Nephron progenitor cell (in vitro differentiated cells): ENCODE data around the gene GNAO1.

ENCODE experiments used
- DNase-seq: peaks from one replicate; pipeline ENCODE4 v3.0.0; 2021
- H3K27ac Mint-ChIP-seq: 2 replicates; pipeline ENCODE4 v1.8.0; 2021; ENCODE audit warnings: mild to moderate bottlenecking, moderate library complexity, mixed read lengths
- H3K27me3 Mint-ChIP-seq: 2 replicates; pipeline ENCODE4 v1.8.0; 2021; ENCODE audit warnings: mild to moderate bottlenecking, low read depth, mixed read lengths; ENCODE audit not compliant: poor library complexity
- H3K36me3 Mint-ChIP-seq: 2 replicates; pipeline ENCODE4 v1.8.0; 2021; ENCODE audit warnings: low read depth, mixed read lengths
- H3K4me1 Mint-ChIP-seq: 2 replicates; pipeline ENCODE4 v1.8.0; 2021; ENCODE audit warnings: mixed read lengths
- H3K4me3 Mint-ChIP-seq: 2 replicates; pipeline ENCODE4 v1.8.0; 2021; ENCODE audit warnings: mild to moderate bottlenecking, moderate library complexity, mixed read lengths
- H3K9me3 Mint-ChIP-seq: 2 replicates; pipeline ENCODE4 v1.8.0; 2021; ENCODE audit warnings: mild to moderate bottlenecking, moderate library complexity, mixed read lengths
- CTCF ChIP-seq: fragments of 200-600 bp; sonication (generic); IDR thresholded peaks from 2 replicates; pipeline ENCODE4 v1.5.0; 2021; ENCODE audit warnings: antibody characterized with exemption

Gene GNAO1

DNA sequence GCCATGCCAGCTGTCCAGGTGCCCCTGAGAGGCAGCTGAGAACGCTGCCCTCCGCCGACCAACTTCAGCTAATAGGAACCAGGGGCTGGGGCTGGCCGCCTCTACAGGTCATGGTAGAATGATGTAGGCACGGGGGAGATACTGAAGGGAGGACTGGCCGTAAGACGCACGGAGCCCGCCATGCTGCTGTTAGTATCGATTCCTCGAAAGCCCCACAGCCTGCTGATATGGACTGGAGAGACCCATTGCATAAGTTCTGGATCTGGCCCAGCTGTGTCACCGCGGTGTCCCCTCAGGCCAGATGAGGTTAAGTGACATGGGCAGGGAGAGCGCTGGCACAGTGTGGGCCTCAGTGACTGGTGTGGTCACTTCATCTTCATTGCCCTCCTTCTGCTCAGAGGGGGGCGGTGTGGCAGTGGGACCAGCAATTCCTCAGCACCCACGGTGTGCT, 158.4 kb downstream of the GNAO1 start:
- no peak overlapping the region for H3K27ac Mint-ChIP-seq
- no peak overlapping the region for H3K4me3 Mint-ChIP-seq
- peaks cover 52% of the 10 kb centered on the region for H3K4me1 Mint-ChIP-seq
- no peak for DNase-seq
- no peak for TF ChIP-seq CTCF
- peaks cover 6% of the 10 kb centered on the region for H3K27me3 Mint-ChIP-seq
- no peaks in the 10 kb centered on the region for H3K36me3 Mint-ChIP-seq
- H3K9me3 Mint-ChIP-seq = no peaks in the 10 kb centered on the region

DNA sequence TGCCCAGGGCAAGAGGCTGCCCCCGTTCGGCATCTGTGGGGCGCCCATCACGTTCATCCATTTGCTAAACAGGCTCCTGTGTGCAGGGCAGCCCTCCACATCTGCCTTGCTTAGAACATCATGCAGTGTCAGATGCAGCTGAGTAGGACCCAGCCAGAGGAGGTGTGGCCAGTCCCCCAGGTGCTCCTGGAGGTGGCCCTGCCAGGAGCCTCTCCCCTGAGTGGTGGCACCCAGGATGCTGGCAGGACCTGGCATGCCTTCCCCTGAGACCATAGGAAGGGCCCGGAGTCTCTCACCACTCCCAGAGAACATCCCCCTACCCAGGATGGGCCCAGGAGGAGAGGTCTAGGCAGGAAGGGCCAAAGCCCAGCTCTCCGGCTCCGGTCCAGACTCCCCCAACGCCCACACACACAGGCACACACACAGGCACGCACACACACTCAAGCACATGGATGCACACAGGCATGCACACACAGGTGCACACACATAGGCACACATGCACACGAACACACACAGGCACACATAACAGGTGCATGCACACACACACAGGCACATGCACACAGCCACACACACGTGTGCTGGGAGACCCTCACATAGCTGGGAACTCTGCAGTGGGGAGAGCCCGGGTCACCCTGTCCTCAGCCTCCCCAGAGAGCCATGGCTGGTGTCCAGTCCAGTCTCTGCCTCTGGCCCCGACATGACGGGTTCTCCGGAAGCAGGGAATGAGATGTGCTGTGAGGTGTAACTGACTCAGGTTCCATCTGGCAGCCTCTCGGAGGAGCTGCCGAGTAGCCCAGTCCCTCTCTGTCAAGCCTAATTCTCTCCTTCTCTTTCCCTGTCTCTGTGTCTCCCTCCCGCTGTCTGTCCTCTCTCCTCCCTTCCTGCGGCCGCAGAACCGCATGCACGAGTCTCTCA, 159.5 kb downstream of the GNAO1 start:
- Mint-ChIP-seq H3K4me1 (peaks cover 53% of the 10 kb centered on the region), H3K27me3 (peaks cover 6% of the 10 kb centered on the region), H3K9me3 (no peaks in the 10 kb centered on the region), H3K4me3 (no peak overlapping the region), H3K27ac (no peak overlapping the region), H3K36me3 (no peaks in the 10 kb centered on the region)
- no peak for DNase-seq
- no peak for TF ChIP-seq CTCF

GRCh38 chr16:56351481-56351880, 160.2 kb downstream of the GNAO1 start:
- Mint-ChIP-seq H3K27me3 (peaks cover 6% of the 10 kb centered on the region), H3K4me1 (peaks cover 55% of the 10 kb centered on the region), H3K27ac (no peak overlapping the region), H3K9me3 (no peaks in the 10 kb centered on the region), H3K4me3 (no peak overlapping the region), H3K36me3 (no peaks in the 10 kb centered on the region)
- no peak for TF ChIP-seq CTCF
- no peak for DNase-seq

- no peak overlapping the region for H3K27ac Mint-ChIP-seq
- H3K4me1 Mint-ChIP-seq = peaks cover 65% of the 10 kb centered on the region
- no peak for TF ChIP-seq CTCF
- H3K9me3 Mint-ChIP-seq = no peaks in the 10 kb centered on the region
- no peak overlapping the region for H3K4me3 Mint-ChIP-seq
- peaks cover 6% of the 10 kb centered on the region for H3K27me3 Mint-ChIP-seq
- H3K36me3 Mint-ChIP-seq = no peaks in the 10 kb centered on the region
- no peak for DNase-seq
These were observed 161.2 kb downstream of the GNAO1 start for GRCh38 chr16:56352351-56353053.

DNA sequence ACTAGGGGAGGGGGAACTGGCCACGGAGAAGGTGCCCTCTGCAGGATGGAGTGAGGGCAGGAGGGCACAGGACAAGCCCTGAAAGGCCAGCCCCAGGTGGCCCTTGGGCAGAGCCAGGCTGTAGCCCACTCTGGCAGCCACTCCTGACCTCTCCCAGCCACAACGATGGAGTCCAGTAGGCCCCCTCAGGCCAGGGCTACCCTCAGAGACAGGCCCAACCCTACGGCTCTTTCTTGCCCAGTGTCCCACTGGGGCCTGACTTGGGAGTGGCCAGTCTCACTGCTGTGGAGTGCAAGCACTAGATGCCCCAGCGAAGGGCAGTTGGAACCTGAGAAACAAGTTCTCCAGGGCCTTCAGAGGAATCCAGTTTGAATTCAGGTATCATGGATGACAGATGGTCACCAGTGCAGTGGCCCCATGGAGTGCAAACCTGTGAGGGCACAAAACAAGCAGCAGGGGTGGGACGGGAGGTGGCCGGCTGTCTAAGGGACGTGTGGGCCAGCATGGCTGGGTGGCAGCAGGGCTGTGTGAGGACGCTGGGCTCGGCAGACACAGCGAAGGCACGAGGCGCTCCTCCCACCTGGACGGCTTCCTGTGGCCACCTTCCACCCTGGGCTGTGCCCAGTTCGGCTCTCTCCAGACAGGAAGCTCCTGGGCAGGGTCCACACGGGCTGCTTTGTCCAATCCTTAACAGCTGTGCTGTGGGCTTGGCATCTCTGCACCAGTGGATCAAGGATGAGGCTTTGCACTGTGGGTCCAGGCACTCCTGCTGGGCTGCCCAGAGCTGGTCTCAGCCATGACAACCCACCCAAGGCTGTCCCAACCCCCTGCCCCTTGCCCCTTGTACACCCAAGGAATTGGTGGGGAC, 162.0 kb downstream of the GNAO1 start:
- H3K27me3 Mint-ChIP-seq = peaks cover 8% of the 10 kb centered on the region

More for the DNA sequence above, 162.0 kb downstream of the GNAO1 start:
- Mint-ChIP-seq H3K4me3 (no peak overlapping the region), H3K4me1 (peaks cover 68% of the 10 kb centered on the region), H3K27ac (no peak overlapping the region), H3K9me3 (no peaks in the 10 kb centered on the region), H3K36me3 (no peaks in the 10 kb centered on the region)
- TF ChIP-seq CTCF = no peak
- no peak for DNase-seq
